B cell (primary cell): ENCODE measurements around the gene LUZP1. TPM values are rescaled to one million over a fixed set of nuclear protein-coding genes. Genes with fewer than 3 reads are reported as not detected.

Source experiments
- ATAC-seq: fragments of 200-7000 bp; cut with Tn5 transposase; one replicate; pipeline ENCODE4 v1.10.0; 2021; ENCODE audit warnings: low read depth, mild to moderate bottlenecking, moderate number of reproducible peaks, moderate library complexity
- CTCF ChIA-PET: fragments of 350-600 bp; sonication (Branson Sonifier 250); formaldehyde crosslinking; loops from one replicate; lab custom pipeline; 2021; ENCODE audit warnings: antibody characterized with exemption, inconsistent platforms; lab: Charles Lee
- POLR2A ChIA-PET: fragments of 350-600 bp; sonication (Branson Sonifier 250); formaldehyde crosslinking; loops from one replicate; lab custom pipeline; 2021; ENCODE audit warnings: antibody characterized with exemption; lab: Charles Lee
- DNase-seq: peaks from one replicate; pipeline ENCODE4 v3.0.0; 2013
- H2AFZ ChIP-seq: 2 replicates; pipeline ENCODE4 v1.6.1; 2012; ENCODE audit warnings: mild to moderate bottlenecking, low read depth, low read length; ENCODE audit not compliant: insufficient read depth, poor library complexity, severe bottlenecking
- H3K27ac ChIP-seq, 2 donors: 1 replicate in 1 of 2; 2 replicates in 1 of 2; pipeline ENCODE4 v1.5.1; 2012 to 2013; ENCODE audit warnings: low read length in 2 of 2, mild to moderate bottlenecking in 2 of 2, moderate library complexity in 1 of 2
- H3K27me3 ChIP-seq, 4 experiments: fragments of 200-600 bp in 1 of 4; sonication (generic) in 1 of 4; replicated peaks in 1 of 4; 1 replicate in 2 of 4; 2 replicates in 2 of 4; pipeline versions ENCODE4 v1.6.1 to v1.7.0; 2013 to 2016; ENCODE audit warnings: low read length in 3 of 4, mild to moderate bottlenecking in 2 of 4, mixed read lengths in 1 of 4, moderate library complexity in 1 of 4; ENCODE audit not compliant: insufficient read depth in 4 of 4, control insufficient read depth in 3 of 4; ENCODE audit errors: control extremely low read depth in 1 of 4
- H3K36me3 ChIP-seq, 2 experiments: replicated peaks in 1 of 2; 1 replicate in 1 of 2; 2 replicates in 1 of 2; pipeline versions ENCODE4 v1.6.1 to v1.7.1; 2013; ENCODE audit warnings: low read length in 1 of 2; ENCODE audit not compliant: insufficient read depth in 2 of 2, control insufficient read depth in 1 of 2; ENCODE audit errors: control extremely low read depth in 1 of 2, extremely low read depth in 1 of 2
- H3K4me1 ChIP-seq, 2 donors: fragments of 200-600 bp in 1 of 2; sonication (generic) in 1 of 2; 1 replicate in 1 of 2; 2 replicates in 1 of 2; pipeline versions ENCODE4 v1.5.1 to v1.6.1; 2013 to 2017; ENCODE audit warnings: low read length in 2 of 2; ENCODE audit not compliant: control insufficient read depth in 2 of 2, insufficient read depth in 2 of 2
- H3K4me2 ChIP-seq: replicated peaks from 2 replicates; pipeline ENCODE3; 2012; ENCODE audit warnings: mild to moderate bottlenecking, low read depth, low read length; ENCODE audit not compliant: poor library complexity, severe bottlenecking
- H3K4me3 ChIP-seq, 5 experiments: fragments of 200-600 bp in 1 of 5; sonication (generic) in 1 of 5; 1 replicate in 3 of 5; 2 replicates in 2 of 5; pipeline versions ENCODE4 v1.5.1 to v1.7.0; 2011 to 2016; ENCODE audit warnings: low read length in 4 of 5, mild to moderate bottlenecking in 4 of 5, low read depth in 2 of 5, control low read depth in 1 of 5, moderate library complexity in 1 of 5; ENCODE audit not compliant: insufficient read depth in 1 of 5; ENCODE audit errors: control extremely low read depth in 1 of 5, extremely low read depth in 1 of 5
- H3K79me2 ChIP-seq: fragments of 200-600 bp; sonication (generic); one replicate; pipeline ENCODE4 v1.6.0; 2016; ENCODE audit warnings: low read length; ENCODE audit not compliant: control insufficient read depth, insufficient read depth
- H3K9ac ChIP-seq: fragments of 200-600 bp; sonication (generic); 2 replicates; pipeline ENCODE4 v1.6.1; 2017; ENCODE audit warnings: mild to moderate bottlenecking, low read length, moderate library complexity
- H3K9me3 ChIP-seq, 3 donors: one replicate each; pipeline versions ENCODE4 v1.6.1 to v1.7.1; 2013; ENCODE audit warnings: low read length in 2 of 3; ENCODE audit not compliant: control insufficient read depth in 2 of 3, insufficient read depth in 1 of 3; ENCODE audit errors: control extremely low read depth in 1 of 3
- H4K20me1 ChIP-seq: 2 replicates; pipeline ENCODE4 v1.6.0; 2012; ENCODE audit warnings: mild to moderate bottlenecking, low read length; ENCODE audit not compliant: insufficient read depth, control insufficient read depth, poor library complexity, severe bottlenecking
- H3K27ac Mint-ChIP-seq: one replicate; pipeline ENCODE4 v1.8.0; 2021; ENCODE audit warnings: mixed read lengths
- H3K27me3 Mint-ChIP-seq: one replicate; pipeline ENCODE4 v1.8.0; 2021; ENCODE audit warnings: mixed read lengths
- H3K4me1 Mint-ChIP-seq: one replicate; pipeline ENCODE4 v1.8.0; 2021; ENCODE audit warnings: mixed read lengths
- H3K4me3 Mint-ChIP-seq: one replicate; pipeline ENCODE4 v1.8.0; 2021; ENCODE audit warnings: mixed read lengths
- H3K9me3 Mint-ChIP-seq: one replicate; pipeline ENCODE4 v1.8.0; 2022; ENCODE audit warnings: mixed read lengths; ENCODE audit not compliant: insufficient read depth
- EZH2 ChIP-seq: IDR thresholded peaks from 2 replicates; pipeline ENCODE4 v1.6.1; 2012; ENCODE audit warnings: borderline replicate concordance, low read depth, mild to moderate bottlenecking, moderate library complexity, low read length; ENCODE audit not compliant: insufficient read depth, poor library complexity, severe bottlenecking
- WGBS: methylation state at CpG from one replicate; pipeline ENCODE4 v1.1.5; 2013; ENCODE audit warnings: missing lambda C conversion rate; ENCODE audit not compliant: insufficient coverage; 5-methylcytosine and 5-hydroxymethylcytosine counted together
- intact Hi-C: fragments of 100-400 bp; cut with micrococcal nuclease; formaldehyde crosslinking; loops from one replicate; pipeline ENCODE4 v1.10.0; 2022
- polyA plus RNA-seq: library from polyadenylated mRNA; depleted of rRNA; stranded (reverse); fragments of >200 nt; gene quantifications from 2 replicates; pipeline ENCODE4 v1.2.3, GENCODE V29; 2012
- total RNA-seq, 2 donors: library from RNA; stranded (reverse); fragments of 120-200 nt in 1 of 2; gene quantifications; 1 replicate in 1 of 2; 2 replicates in 1 of 2; pipeline versions ENCODE4 v1.2.3 to v1.2.4, GENCODE V29; 2013 to 2022
- TF ChIP-seq, protein P1 (sequence below): fragments of 200-600 bp; IDR thresholded peaks from one replicate; pipeline ENCODE4 v1.8.0; 2022; ENCODE audit warnings: antibody characterized with exemption, mild to moderate bottlenecking

LUZP1 gene
- total and polyA plus RNA-seq, 2 donors (not counting 1 experiment from before 2014, with no cell fraction given) = 2.0 to 12.9 TPM

DNA sequence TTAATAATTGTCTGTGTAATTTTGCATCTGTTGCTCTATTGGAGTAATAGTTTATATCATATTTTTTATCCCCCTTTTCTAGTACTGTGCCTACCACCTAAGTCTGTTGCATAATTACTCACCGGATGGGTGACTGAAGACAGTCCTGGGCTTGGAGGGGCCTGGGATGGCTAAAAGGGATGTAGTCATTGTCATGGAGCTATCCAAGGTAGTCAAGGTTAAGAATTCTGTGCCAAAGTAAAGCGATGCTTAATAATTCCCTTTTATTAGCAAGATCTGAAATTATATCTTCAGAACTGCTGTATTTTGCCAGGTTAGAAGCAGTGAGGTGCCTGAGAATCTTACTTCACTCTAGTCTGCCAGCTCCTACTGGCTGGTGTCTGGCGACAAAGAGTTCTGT lies 87.8 kb downstream of the LUZP1 start:
- H3K27me3 ChIP-seq = no peaks in the 10 kb centered on the region
- no peaks in the 10 kb centered on the region for H3K4me1 Mint-ChIP-seq
- H3K27ac Mint-ChIP-seq = no peak overlapping the region
- no peak overlapping the region for H2AFZ ChIP-seq
- DNase-seq (no peak), ATAC-seq (no peak)
- no peak overlapping the region for H3K9ac ChIP-seq
- TF ChIP-seq, protein P1, sequence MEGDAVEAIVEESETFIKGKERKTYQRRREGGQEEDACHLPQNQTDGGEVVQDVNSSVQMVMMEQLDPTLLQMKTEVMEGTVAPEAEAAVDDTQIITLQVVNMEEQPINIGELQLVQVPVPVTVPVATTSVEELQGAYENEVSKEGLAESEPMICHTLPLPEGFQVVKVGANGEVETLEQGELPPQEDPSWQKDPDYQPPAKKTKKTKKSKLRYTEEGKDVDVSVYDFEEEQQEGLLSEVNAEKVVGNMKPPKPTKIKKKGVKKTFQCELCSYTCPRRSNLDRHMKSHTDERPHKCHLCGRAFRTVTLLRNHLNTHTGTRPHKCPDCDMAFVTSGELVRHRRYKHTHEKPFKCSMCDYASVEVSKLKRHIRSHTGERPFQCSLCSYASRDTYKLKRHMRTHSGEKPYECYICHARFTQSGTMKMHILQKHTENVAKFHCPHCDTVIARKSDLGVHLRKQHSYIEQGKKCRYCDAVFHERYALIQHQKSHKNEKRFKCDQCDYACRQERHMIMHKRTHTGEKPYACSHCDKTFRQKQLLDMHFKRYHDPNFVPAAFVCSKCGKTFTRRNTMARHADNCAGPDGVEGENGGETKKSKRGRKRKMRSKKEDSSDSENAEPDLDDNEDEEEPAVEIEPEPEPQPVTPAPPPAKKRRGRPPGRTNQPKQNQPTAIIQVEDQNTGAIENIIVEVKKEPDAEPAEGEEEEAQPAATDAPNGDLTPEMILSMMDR = no peak
- no peak for TF ChIP-seq EZH2
- no peaks in the 10 kb centered on the region for H3K9me3 ChIP-seq
- ChIA-PET CTCF (interaction anchor here (0.6 to 1.0 kb wide), 2 partner anchors 103 to 757 kb away, joined by 4 to 5 read pairs; no protein-coding TSS in a partner anchor), POLR2A (interaction anchor here (0.6 kb wide), 1 partner anchor 797 kb away, joined by 4 read pairs; no protein-coding TSS in a partner anchor)
- intact Hi-C loops = no loop called here
- no peaks in the 10 kb centered on the region for H3K27me3 Mint-ChIP-seq
- H3K79me2 ChIP-seq = no peaks in the 10 kb centered on the region
- 100% methylated on average over 1 of the region's 3 CpGs for WGBS
- peaks cover 3 to 78% of the 10 kb centered on the region in 2 experiments for H3K36me3 ChIP-seq
- no peak overlapping the region for H3K4me3 ChIP-seq
- H3K4me2 ChIP-seq = no peak overlapping the region
- H3K27ac ChIP-seq = no peak overlapping the region
- H3K4me1 ChIP-seq = no peaks in the 10 kb centered on the region
- no peaks in the 10 kb centered on the region for H3K9me3 Mint-ChIP-seq
- no peaks in the 10 kb centered on the region for H4K20me1 ChIP-seq
- H3K4me3 Mint-ChIP-seq = no peak overlapping the region

DNA sequence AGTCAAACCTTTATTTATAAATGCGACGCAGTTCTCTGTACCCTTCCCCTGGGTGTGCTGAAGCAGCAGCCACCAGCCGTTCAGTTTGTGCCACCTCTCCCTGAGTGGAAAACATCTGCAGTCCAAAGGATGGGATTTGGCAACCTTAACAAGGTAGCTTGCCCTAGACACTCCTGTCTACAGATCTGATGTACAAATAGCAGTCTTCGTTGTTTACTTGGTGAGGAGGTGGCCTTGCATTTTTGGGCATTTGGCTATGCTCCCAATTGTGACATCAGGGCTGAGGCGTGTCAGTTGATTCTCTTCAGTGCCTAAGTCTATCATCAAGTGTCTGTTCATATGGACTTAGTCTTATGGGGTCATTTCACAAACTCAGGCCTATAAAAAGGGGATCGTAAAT lies 89.6 kb downstream of the LUZP1 start:
- H3K27ac Mint-ChIP-seq = no peak overlapping the region
- ATAC-seq = no peak
- H3K4me1 Mint-ChIP-seq = no peaks in the 10 kb centered on the region
- Histone ChIP-seq H3K9me3 (no peaks in the 10 kb centered on the region), H3K36me3 (peaks cover 3 to 65% of the 10 kb centered on the region in 2 experiments), H3K4me2 (no peak overlapping the region), H3K79me2 (no peaks in the 10 kb centered on the region), H3K27ac (no peak overlapping the region), H3K9ac (no peak overlapping the region), H3K27me3 (no peaks in the 10 kb centered on the region), H3K4me1 (no peaks in the 10 kb centered on the region), H3K4me3 (no peak overlapping the region), H2AFZ (no peak overlapping the region), H4K20me1 (no peaks in the 10 kb centered on the region)
- DNase-seq = no peak
- CTCF ChIA-PET = interaction anchor here (2.1 kb wide), 1 partner anchor 105 kb away, joined by 5 read pairs; no protein-coding TSS in a partner anchor
- H3K27me3 Mint-ChIP-seq = no peaks in the 10 kb centered on the region
- POLR2A ChIA-PET = no interaction called here
- WGBS = 98% methylated on average over 4 of the region's 6 CpGs
- H3K4me3 Mint-ChIP-seq = no peak overlapping the region
- H3K9me3 Mint-ChIP-seq = no peaks in the 10 kb centered on the region
- TF ChIP-seq EZH2 = no peak
- TF ChIP-seq, protein P1 = no peak
- intact Hi-C loops = no loop called here
